MM.1S (cell line): Measurements from ENCODE around the gene KCNA2.

Experiments
- DNase-seq: peaks from one replicate; pipeline ENCODE4 v3.0.0-alpha.2; 2015
- H2AFZ ChIP-seq: fragments of 300-600 bp; sonication (generic); 2 replicates; pipeline ENCODE4 v1.6.0; 2016; ENCODE audit warnings: antibody characterized with exemption, low read length
- H3F3A ChIP-seq: fragments of 300-600 bp; sonication (generic); 2 replicates; pipeline ENCODE4 v1.6.1; 2016; ENCODE audit warnings: mild to moderate bottlenecking, antibody characterized with exemption, low read length, moderate library complexity, mixed read lengths; ENCODE audit not compliant: insufficient read depth
- H3K27ac ChIP-seq: fragments of 300-600 bp; sonication (generic); 2 replicates; pipeline ENCODE4 v1.5.1; 2016; ENCODE audit warnings: mild to moderate bottlenecking, low read length
- H3K27me3 ChIP-seq: fragments of 300-600 bp; sonication (generic); replicated peaks from 2 replicates; pipeline ENCODE4 v1.6.0; 2016; ENCODE audit warnings: low read length; ENCODE audit not compliant: insufficient read depth
- H3K36me3 ChIP-seq: fragments of 300-600 bp; sonication (generic); replicated peaks from 2 replicates; pipeline ENCODE4 v1.6.1; 2016; ENCODE audit warnings: mild to moderate bottlenecking, low read length, mixed read lengths; ENCODE audit not compliant: insufficient read depth
- H3K4me1 ChIP-seq: fragments of 300-600 bp; sonication (generic); 2 replicates; pipeline ENCODE4 v1.6.1; 2016; ENCODE audit warnings: low read length, mixed read lengths
- H3K4me2 ChIP-seq: fragments of 300-600 bp; sonication (generic); 2 replicates; pipeline ENCODE4 v1.6.0; 2016; ENCODE audit warnings: low read depth, low read length
- H3K4me3 ChIP-seq: fragments of 300-600 bp; sonication (generic); 2 replicates; pipeline ENCODE4 v1.5.1; 2016; ENCODE audit warnings: low read length, mixed read lengths
- H3K79me2 ChIP-seq: fragments of 300-600 bp; sonication (generic); 2 replicates; pipeline ENCODE4 v1.6.1; 2016; ENCODE audit warnings: mixed run types, low read length, mixed read lengths
- H3K9ac ChIP-seq: fragments of 300-600 bp; sonication (generic); 2 replicates; pipeline ENCODE4 v1.6.1; 2016; ENCODE audit warnings: low read length, mixed read lengths
- H3K9me2 ChIP-seq: fragments of 300-600 bp; sonication (generic); replicated peaks from 2 replicates; pipeline ENCODE4 v1.6.1; 2016; ENCODE audit warnings: mild to moderate bottlenecking, low read length, mixed read lengths; ENCODE audit not compliant: insufficient read depth
- H3K9me3 ChIP-seq: fragments of 300-600 bp; sonication (generic); replicated peaks from 2 replicates; pipeline ENCODE4 v1.6.1; 2016; ENCODE audit warnings: mild to moderate bottlenecking, low read length, mixed read lengths; ENCODE audit not compliant: insufficient read depth
- H4K20me1 ChIP-seq: fragments of 300-600 bp; sonication (generic); 2 replicates; pipeline ENCODE4 v1.6.1; 2016; ENCODE audit warnings: mild to moderate bottlenecking, low read length, moderate library complexity, mixed read lengths; ENCODE audit not compliant: insufficient read depth
- CTCF ChIP-seq: fragments of 300-600 bp; sonication (generic); IDR thresholded peaks from 2 replicates; pipeline ENCODE4 v1.5.1; 2016; ENCODE audit warnings: antibody characterized with exemption, low read length, mixed read lengths
- EZH2 ChIP-seq: fragments of 300-600 bp; sonication (generic); optimal IDR thresholded peaks from 2 replicates; pipeline ENCODE3; 2017; ENCODE audit warnings: low read depth, mild to moderate bottlenecking, antibody characterized with exemption, low read length, mixed read lengths
- EZH2phosphoT487 ChIP-seq: fragments of 300-600 bp; sonication (generic); IDR thresholded peaks from 2 replicates; pipeline ENCODE4 v1.6.1; 2018; ENCODE audit warnings: antibody characterized with exemption, low read length

Gene KCNA2

DNA sequence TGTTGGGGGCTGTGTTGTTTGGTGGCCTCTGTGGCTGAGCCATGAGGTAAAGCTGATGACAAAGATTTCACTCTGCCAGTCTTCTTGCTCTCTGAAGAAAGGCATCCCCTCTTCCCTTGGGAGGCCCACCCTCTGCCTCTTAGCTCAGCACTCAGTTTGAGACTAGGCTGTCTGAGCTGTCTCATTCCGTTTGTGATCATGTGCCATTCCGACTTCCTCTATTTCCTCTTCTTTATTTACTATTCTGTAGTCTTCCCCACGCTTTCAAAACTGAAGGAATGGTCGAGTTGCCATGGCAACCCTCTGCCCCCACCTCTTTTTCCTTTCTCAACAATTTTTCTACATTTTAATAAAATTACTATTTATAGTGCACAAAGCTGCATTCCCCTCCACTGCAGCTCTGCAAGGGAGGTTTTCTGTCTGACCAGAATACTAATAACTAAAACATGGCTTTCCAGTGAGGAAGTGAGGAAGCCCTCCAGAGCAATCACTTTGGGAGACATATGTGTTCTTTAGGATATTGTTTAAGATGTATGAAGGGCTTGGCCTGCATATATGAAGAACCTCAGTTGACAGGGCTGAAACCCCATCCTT is 37.8 kb upstream of the KCNA2 start:
- Histone ChIP-seq H3K9me3 (no peaks in the 10 kb centered on the region), H3K9ac (no peak overlapping the region), H3F3A (no peaks in the 10 kb centered on the region), H3K27ac (no peak overlapping the region), H3K36me3 (no peaks in the 10 kb centered on the region), H3K4me3 (no peak overlapping the region), H2AFZ (no peak overlapping the region), H4K20me1 (no peaks in the 10 kb centered on the region), H3K4me2 (no peak overlapping the region), H3K4me1 (peaks cover 32% of the 10 kb centered on the region), H3K27me3 (no peaks in the 10 kb centered on the region), H3K79me2 (no peaks in the 10 kb centered on the region), H3K9me2 (no peaks in the 10 kb centered on the region)
- DNase-seq, result no peak
- TF ChIP-seq EZH2phosphoT487, result no peak
- no peak for TF ChIP-seq EZH2
- TF ChIP-seq CTCF, result no peak

- no peak for TF ChIP-seq EZH2phosphoT487
- TF ChIP-seq CTCF, result no peak
- TF ChIP-seq EZH2, result no peak
- peaks cover 51% of the 10 kb centered on the region for H3K4me1 ChIP-seq
- H4K20me1 ChIP-seq, result no peaks in the 10 kb centered on the region
- no peaks in the 10 kb centered on the region for H3K79me2 ChIP-seq
- H3F3A ChIP-seq, result peaks cover 29% of the 10 kb centered on the region
- no peaks in the 10 kb centered on the region for H3K27me3 ChIP-seq
- no peak overlapping the region for H2AFZ ChIP-seq
- H3K9me3 ChIP-seq, result no peaks in the 10 kb centered on the region
- H3K9me2 ChIP-seq, result no peaks in the 10 kb centered on the region
- no peak overlapping the region for H3K27ac ChIP-seq
- no peaks in the 10 kb centered on the region for H3K36me3 ChIP-seq
- no peak overlapping the region for H3K9ac ChIP-seq
- DNase-seq, result no peak
- H3K4me3 ChIP-seq, result no peak overlapping the region
- H3K4me2 ChIP-seq, result no peak overlapping the region
Measured at GRCh38 chr1:110639724-110640386, 33.7 kb upstream of the KCNA2 start.

DNA sequence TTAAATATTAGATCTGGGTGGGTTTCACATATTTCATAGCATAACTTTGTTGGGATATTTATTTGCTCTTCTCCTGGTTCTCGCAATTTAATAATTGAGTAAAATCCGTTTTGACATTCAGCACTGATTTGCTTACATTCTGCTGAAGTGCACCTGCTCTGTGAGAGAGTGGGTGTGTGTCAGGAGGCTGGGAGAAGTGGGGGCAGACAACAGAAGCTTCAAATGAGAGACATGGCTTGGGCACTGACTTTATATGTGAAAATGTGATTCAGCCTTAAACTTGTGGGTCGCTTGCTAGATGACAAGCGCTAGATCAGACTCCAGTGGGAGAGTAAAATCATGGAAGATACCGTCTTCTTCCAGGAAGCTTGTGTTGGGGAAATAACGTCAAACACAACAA is 32.4 kb upstream of the KCNA2 start:
- H3K9ac ChIP-seq, result no peak overlapping the region; the same call in 1 of the 2 replicates
- H4K20me1 ChIP-seq, result no peaks in the 10 kb centered on the region
- peak overlapping the region; percentile 43; the same call in 1 of the 2 replicates for H3K4me2 ChIP-seq
- no peak for DNase-seq
- no peak overlapping the region for H2AFZ ChIP-seq
- no peaks in the 10 kb centered on the region for H3K36me3 ChIP-seq
- H3K27me3 ChIP-seq, result no peaks in the 10 kb centered on the region
- TF ChIP-seq EZH2 (no peak), CTCF (no peak), EZH2phosphoT487 (no peak)
- peaks cover 63% of the 10 kb centered on the region for H3K4me1 ChIP-seq
- H3K9me2 ChIP-seq, result no peaks in the 10 kb centered on the region
- no peak overlapping the region for H3K4me3 ChIP-seq
- peak overlapping the region; percentile 100; the same call in 1 of the 2 replicates for H3K27ac ChIP-seq
- H3K9me3 ChIP-seq, result no peaks in the 10 kb centered on the region
- peaks cover 41% of the 10 kb centered on the region for H3F3A ChIP-seq
- H3K79me2 ChIP-seq, result no peaks in the 10 kb centered on the region
